ENCODE measurements around the gene USP25. TPM values are rescaled to one million over a fixed set of nuclear protein-coding genes. Genes with fewer than 3 reads are reported as not detected.

The USP25 gene
- total RNA-seq, 1 experiment from 2014 or later: 37.9 TPM

DNA sequence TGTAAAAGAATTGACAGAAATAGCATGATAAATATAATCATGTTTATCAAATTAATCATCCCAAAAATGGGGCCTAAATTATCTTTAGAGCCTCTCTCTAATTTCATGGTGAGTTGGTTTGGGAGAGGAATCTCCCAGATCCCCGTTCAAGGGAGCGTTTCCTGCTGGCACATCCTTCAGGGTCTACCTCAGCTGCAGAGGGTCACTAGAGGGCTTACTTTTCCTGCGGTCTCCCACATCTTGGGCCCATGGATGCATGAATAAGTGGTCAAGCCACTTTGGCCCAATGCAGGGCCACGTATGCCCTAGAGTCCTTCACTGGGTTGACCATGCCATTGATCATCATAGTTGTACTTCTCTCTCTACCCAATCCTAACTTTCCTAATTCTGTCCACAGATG lies 164.1 kb downstream of the USP25 start:
- no peaks in the 10 kb centered on the region for H3K9me3 ChIP-seq (replicated peaks)
- H3K27me3 ChIP-seq (replicated peaks): no peaks in the 10 kb centered on the region
- no peaks in the 10 kb centered on the region for H3K36me3 ChIP-seq
- DNase-seq (ENCODE audit: low read depth in 1 of 2, low spot score in 2 of 2): no peak
- no peak overlapping the region for H3K27ac ChIP-seq
- peaks cover 4% of the 10 kb centered on the region; the same call in 1 of the 2 replicates for H3K4me1 ChIP-seq (replicated peaks)
- H3K4me3 ChIP-seq: no peak overlapping the region

DNA sequence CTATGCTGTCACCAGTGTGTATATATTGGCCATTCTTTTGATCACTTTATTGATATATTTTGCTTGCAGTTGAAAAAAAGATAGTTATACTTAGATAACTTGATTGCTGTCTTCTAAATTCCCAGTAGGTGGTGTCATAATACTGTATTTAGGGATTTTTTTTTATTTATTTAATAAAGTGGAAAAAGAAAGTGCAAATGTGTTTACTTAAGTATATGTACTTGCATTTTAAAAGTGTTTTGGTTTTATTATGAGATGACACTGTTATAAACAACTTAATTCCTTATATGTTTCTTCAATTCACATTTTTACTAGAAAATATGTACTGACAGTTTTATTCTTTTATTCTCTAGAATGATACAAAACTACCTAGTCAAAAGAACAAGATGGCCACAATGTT lies 164.8 kb downstream of the USP25 start:
- Histone ChIP-seq H3K4me3 (no peak overlapping the region), H3K36me3 (no peaks in the 10 kb centered on the region), H3K9me3 (replicated peaks) (no peaks in the 10 kb centered on the region), H3K4me1 (replicated peaks) (peaks cover 4% of the 10 kb centered on the region; the same call in 1 of the 2 replicates), H3K27me3 (replicated peaks) (no peaks in the 10 kb centered on the region), H3K27ac (no peak overlapping the region)
- DNase-seq (ENCODE audit: low read depth in 1 of 2, low spot score in 2 of 2): peak in 1 of 2 experiments; percentile 15

DNA sequence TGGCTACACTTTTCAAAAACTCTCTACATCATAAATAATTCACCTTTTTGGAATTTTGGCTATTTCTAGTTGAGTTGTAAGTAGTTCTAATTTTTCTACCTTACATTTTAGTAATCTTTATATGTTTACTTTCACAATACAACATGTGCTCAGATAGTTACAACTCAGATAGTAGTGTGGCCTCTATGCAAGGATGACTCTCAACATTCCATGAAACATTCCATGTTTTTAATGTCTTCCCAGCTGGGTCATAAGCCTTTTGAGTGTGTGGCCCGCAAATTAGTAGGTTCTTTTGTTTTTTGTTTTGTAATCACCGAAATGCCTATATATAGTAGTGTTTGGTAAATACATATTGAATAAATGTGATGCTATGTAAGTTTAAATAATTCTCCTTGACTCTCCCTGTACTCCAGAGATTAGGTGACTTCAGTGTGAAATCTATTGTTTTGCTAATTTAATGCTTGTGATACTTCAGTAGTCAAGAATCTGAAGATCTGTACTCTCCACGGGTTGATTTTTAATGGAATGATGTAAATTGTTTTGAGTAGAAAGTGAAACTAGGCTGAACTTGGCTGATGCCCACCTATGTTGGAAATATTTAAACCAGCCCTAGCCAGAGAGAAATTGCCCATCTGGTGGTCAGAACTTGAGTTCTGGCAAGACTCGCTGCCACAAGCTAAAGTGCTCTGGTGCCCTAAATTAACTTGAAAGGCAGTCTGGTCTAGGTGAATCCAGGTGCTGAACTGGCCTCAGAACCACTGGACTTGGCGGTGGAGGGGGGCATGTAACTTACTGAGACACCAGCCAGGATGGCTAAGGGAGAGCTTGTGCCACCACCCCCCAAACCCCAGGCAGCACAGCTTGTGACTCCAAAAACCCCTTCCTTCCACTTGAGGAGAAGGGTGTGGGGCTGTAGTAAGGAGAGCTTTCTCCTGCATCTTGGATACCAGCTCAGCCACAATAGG lies 165.6 kb downstream of the USP25 start:
- peak in 1 of 2 experiments; percentile 7 for DNase-seq (ENCODE audit: low read depth in 1 of 2, low spot score in 2 of 2)
- Histone ChIP-seq H3K27ac (no peak overlapping the region), H3K27me3 (replicated peaks) (no peaks in the 10 kb centered on the region), H3K9me3 (replicated peaks) (no peaks in the 10 kb centered on the region), H3K36me3 (no peaks in the 10 kb centered on the region), H3K4me1 (replicated peaks) (peaks cover 4% of the 10 kb centered on the region; the same call in 1 of the 2 replicates), H3K4me3 (no peak overlapping the region)

DNA sequence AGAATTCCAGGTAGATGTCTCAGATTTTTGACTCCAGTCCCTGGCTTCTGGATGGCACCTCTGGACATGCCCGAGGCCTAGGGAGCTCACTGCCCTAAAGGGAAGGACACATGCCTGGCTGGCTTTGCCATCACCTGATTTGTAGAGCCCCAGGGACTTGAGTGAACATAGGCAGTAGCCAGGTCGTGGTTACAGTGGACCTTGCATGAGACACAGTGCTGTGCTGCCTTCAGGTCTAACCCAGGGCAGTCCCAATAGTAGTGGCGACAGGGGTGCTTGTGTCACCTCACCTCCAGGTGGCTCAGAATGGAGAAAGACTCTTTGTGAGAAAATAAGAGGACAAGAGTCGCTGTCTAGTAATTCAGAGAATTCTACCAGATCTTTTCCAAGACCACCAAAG lies 166.7 kb downstream of the USP25 start:
- Histone ChIP-seq H3K36me3 (no peaks in the 10 kb centered on the region), H3K4me3 (no peak overlapping the region), H3K4me1 (replicated peaks) (peaks cover 4% of the 10 kb centered on the region; the same call in 1 of the 2 replicates), H3K27ac (no peak overlapping the region), H3K27me3 (replicated peaks) (no peaks in the 10 kb centered on the region), H3K9me3 (replicated peaks) (no peaks in the 10 kb centered on the region)
- DNase-seq (ENCODE audit: low read depth in 1 of 2, low spot score in 2 of 2): no peak

DNA sequence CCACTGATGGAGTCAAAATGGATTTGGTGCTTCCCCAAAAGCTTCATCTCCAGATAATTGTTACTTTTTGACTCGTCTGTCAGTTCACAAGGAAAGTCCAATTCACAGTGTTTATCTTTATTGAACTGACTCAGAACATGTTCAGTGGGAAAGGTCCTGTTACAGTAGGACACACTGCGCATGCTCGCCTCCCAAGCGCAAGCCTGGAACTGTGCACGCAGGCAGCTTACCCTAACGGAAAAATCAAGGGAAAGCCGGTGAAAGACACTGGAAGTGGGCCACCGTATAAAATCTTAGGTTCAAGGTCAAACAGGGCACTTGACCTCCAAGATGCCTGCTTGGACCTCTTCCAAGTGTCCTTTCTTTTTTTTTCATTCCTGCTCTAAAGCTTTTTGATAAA lies 174.6 kb downstream of the USP25 start:
- no peaks in the 10 kb centered on the region for H3K9me3 ChIP-seq (replicated peaks)
- no peak overlapping the region for H3K27ac ChIP-seq
- no peaks in the 10 kb centered on the region for H3K4me1 ChIP-seq (replicated peaks)
- no peaks in the 10 kb centered on the region for H3K36me3 ChIP-seq
- H3K27me3 ChIP-seq (replicated peaks): no peaks in the 10 kb centered on the region
- H3K4me3 ChIP-seq: no peak overlapping the region
- no peak for DNase-seq (ENCODE audit: low read depth in 1 of 2, low spot score in 2 of 2)

DNA sequence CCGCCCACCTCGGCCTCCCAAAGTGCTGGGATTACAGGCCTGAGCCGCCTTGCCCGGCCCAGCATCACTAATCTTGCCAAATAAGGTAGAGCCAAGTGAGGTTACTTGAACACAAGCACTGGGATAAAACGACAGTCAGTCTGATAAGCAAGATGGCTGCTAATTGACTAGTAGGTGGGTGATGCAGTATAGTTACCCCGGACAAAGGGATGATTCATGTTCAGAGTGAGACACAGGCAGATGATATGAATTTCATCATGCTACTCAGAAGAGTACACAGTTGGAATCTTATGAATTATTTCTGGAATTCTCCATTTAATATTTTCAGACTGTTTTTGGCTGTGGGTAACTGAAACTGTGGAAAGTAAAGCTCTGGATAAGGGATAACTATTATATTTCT lies 178.4 kb downstream of the USP25 start:
- no peak for DNase-seq (ENCODE audit: low read depth in 1 of 2, low spot score in 2 of 2)
- Histone ChIP-seq H3K4me1 (replicated peaks) (no peaks in the 10 kb centered on the region), H3K27me3 (replicated peaks) (no peaks in the 10 kb centered on the region), H3K27ac (no peak overlapping the region), H3K36me3 (no peaks in the 10 kb centered on the region), H3K9me3 (replicated peaks) (no peaks in the 10 kb centered on the region), H3K4me3 (no peak overlapping the region)

DNA sequence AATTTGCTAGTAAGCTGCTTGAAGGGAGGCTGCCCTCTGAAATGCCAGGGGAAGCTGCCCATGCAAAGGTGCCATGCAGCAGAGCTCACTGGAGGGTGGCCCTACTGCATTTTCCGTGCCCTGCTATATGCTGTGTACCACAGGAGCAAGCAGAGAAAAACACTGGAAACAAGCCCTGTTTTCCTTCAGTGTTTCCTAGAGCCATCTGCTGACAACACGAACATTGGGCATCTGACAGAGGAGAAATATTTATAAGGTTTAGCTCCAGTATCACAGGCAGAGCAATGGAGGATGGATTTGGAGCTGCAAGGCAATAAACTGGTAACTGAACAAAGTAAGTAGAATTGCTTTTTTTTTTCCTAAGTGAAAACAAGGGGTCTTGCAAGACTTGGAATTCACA lies 198.4 kb downstream of the USP25 start:
- H3K4me1 ChIP-seq (replicated peaks): no peaks in the 10 kb centered on the region
- H3K4me3 ChIP-seq: no peak overlapping the region
- no peaks in the 10 kb centered on the region for H3K36me3 ChIP-seq
- H3K27me3 ChIP-seq (replicated peaks): no peaks in the 10 kb centered on the region
- no peaks in the 10 kb centered on the region for H3K9me3 ChIP-seq (replicated peaks)
- H3K27ac ChIP-seq: no peak overlapping the region
- no peak for DNase-seq (ENCODE audit: low read depth in 1 of 2, low spot score in 2 of 2)

DNA sequence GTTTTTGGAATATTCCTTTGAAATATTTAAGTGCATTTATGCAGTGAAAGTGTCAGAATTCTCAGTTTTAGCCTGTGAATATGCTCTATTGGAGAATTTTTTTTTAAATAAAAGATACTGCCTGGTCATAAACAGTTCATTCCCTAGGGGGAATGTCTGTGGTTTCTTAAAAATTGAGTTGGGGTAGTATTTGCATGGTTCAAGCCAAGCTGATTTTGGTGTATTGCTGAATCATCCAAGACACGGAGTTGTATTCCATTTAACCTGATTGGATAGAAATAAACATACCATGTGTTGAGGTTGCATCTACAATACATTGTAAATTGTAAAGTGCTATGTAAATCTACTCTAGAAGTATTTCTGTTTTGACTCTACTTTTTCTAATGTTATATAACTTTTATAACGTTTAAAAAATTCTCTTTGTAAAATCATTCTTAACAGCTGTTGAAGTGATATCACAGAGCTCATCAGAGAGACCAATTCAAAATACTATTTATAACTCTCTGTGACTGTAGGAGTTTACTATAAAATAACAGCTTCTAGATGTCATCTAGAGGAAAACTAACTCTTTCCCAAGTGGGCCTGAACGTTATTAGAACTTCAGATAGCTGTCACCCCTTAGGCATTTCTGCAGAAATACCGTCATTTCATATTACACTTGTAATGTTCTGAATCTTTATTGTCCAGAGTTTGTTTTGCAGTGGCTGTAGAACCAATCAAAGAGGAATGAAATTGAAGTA lies 199.1 kb downstream of the USP25 start:
- H3K4me3 ChIP-seq: no peak overlapping the region
- H3K36me3 ChIP-seq: no peaks in the 10 kb centered on the region
- H3K9me3 ChIP-seq (replicated peaks): no peaks in the 10 kb centered on the region
- H3K27ac ChIP-seq: no peak overlapping the region
- no peaks in the 10 kb centered on the region for H3K4me1 ChIP-seq (replicated peaks)
- DNase-seq (ENCODE audit: low read depth in 1 of 2, low spot score in 2 of 2): no peak
- no peaks in the 10 kb centered on the region for H3K27me3 ChIP-seq (replicated peaks)

DNA sequence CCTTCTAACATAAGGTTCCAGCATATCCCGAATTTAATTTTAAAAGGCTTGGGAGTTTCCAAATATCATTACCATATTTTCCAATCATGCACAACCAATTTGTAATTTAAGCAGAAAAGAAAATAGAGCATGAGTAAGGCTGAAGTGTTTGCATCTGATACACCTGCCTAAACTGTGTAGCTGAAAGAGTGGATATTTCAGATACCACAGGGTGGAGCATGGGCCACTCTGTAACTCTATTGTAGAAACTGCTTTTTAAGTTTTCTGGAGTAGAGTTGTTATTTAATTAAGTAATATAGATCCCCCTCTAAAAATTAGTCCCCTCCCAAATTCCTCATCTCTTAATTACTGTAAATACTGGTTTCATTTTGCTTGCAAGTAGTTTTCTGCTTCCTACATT lies 199.8 kb downstream of the USP25 start:
- no peaks in the 10 kb centered on the region for H3K27me3 ChIP-seq (replicated peaks)
- no peaks in the 10 kb centered on the region for H3K36me3 ChIP-seq
- no peak overlapping the region for H3K4me3 ChIP-seq
- no peaks in the 10 kb centered on the region for H3K4me1 ChIP-seq (replicated peaks)
- no peaks in the 10 kb centered on the region for H3K9me3 ChIP-seq (replicated peaks)
- no peak for DNase-seq (ENCODE audit: low read depth in 1 of 2, low spot score in 2 of 2)
- no peak overlapping the region for H3K27ac ChIP-seq

Measured in SJSA1 (cell line).